DND-41 (cell line): Measurements from ENCODE around the gene ROBO2.

Experiments used
- ATAC-seq: fragments of 200-7000 bp; cut with Tn5 transposase; 3 replicates; pipeline ENCODE4 v1.9.1; 2021; ENCODE audit warnings: low read depth; ENCODE audit not compliant: insufficient read depth
- DNase-seq: peaks from one replicate; pipeline ENCODE4 v3.0.0-alpha.2; 2020
- H2AFZ ChIP-seq: 2 replicates; pipeline ENCODE4 v1.6.0; 2012; ENCODE audit warnings: low read depth, low read length
- H3K27ac ChIP-seq: 2 replicates; pipeline ENCODE4 v1.5.1; 2012; ENCODE audit warnings: low read length, inconsistent platforms
- H3K27me3 ChIP-seq: fragments of 200-600 bp; sonication (generic); 2 replicates; pipeline ENCODE4 v1.6.0; 2012; ENCODE audit warnings: low read length, mild to moderate bottlenecking, inconsistent platforms; ENCODE audit not compliant: insufficient read depth, poor library complexity
- H3K36me3 ChIP-seq: 2 replicates; pipeline ENCODE4 v1.5.1; 2012; ENCODE audit warnings: low read length, inconsistent platforms; ENCODE audit not compliant: insufficient read depth
- H3K4me1 ChIP-seq: 2 replicates; pipeline ENCODE4 v1.5.1; 2012; ENCODE audit warnings: mild to moderate bottlenecking, low read length; ENCODE audit not compliant: insufficient read depth
- H3K4me2 ChIP-seq: 2 replicates; pipeline ENCODE4 v1.6.0; 2012; ENCODE audit warnings: mild to moderate bottlenecking, moderate library complexity, low read length, inconsistent platforms; ENCODE audit not compliant: insufficient read depth
- H3K4me3 ChIP-seq, 2 experiments: fragments of 200-600 bp in 1 of 2; shearing (Covaris generic) in 1 of 2; 2 replicates each; pipeline ENCODE4 v1.5.1; 2012 to 2016; ENCODE audit warnings: inconsistent platforms in 2 of 2, low read length in 2 of 2, mild to moderate bottlenecking in 2 of 2, low read depth in 1 of 2, moderate library complexity in 1 of 2
- H3K79me2 ChIP-seq: 2 replicates; pipeline ENCODE4 v1.6.0; 2012; ENCODE audit warnings: low read length, inconsistent platforms; ENCODE audit not compliant: insufficient read depth
- H3K9ac ChIP-seq: 2 replicates; pipeline ENCODE4 v1.6.0; 2012; ENCODE audit warnings: low read depth, mild to moderate bottlenecking, inconsistent platforms, low read length, moderate library complexity
- H3K9me3 ChIP-seq: 2 replicates; pipeline ENCODE4 v1.5.1; 2012; ENCODE audit warnings: low read length, moderate library complexity, mild to moderate bottlenecking, inconsistent platforms; ENCODE audit not compliant: insufficient read depth, severe bottlenecking
- H4K20me1 ChIP-seq: 2 replicates; pipeline ENCODE4 v1.6.0; 2012; ENCODE audit warnings: low read length; ENCODE audit not compliant: insufficient read depth
- EZH2 ChIP-seq: IDR thresholded peaks from 3 replicates; pipeline ENCODE4 v1.6.1; 2012; ENCODE audit warnings: borderline replicate concordance, low read depth, mild to moderate bottlenecking, moderate library complexity, low read length, inconsistent platforms; ENCODE audit not compliant: severe bottlenecking
- TF ChIP-seq, protein P1 (sequence below): IDR thresholded peaks from 2 replicates; pipeline ENCODE4 v1.5.1; 2012; ENCODE audit warnings: borderline replicate concordance, low read length, moderate library complexity, mild to moderate bottlenecking; ENCODE audit not compliant: poor library complexity, severe bottlenecking; ENCODE audit errors: extremely low read depth

The ROBO2 gene

DNA sequence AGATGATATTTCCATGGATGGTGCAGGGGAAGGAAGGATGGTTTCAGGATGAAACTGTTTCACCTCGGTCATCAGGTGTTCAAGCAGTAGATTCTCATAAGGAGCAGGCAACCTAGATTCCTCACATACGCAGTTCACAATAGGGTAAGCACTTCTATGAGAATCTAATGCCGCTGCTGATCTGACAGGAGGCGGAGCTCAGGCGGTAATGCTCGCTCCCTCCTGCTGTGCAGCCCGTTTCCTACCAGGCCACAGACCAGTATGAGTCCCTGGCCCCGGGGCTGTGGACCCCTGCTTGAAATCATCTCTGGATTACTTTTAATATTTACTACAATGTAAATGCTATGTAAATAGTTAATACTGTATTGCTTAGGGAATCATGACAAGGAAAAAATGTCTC lies 241.8 kb downstream of the ROBO2 start:
- Histone ChIP-seq H2AFZ (no peak overlapping the region), H3K27ac (no peak overlapping the region), H3K4me2 (no peak overlapping the region), H4K20me1 (no peaks in the 10 kb centered on the region), H3K36me3 (no peaks in the 10 kb centered on the region), H3K9me3 (no peaks in the 10 kb centered on the region), H3K27me3 (no peaks in the 10 kb centered on the region), H3K4me1 (no peaks in the 10 kb centered on the region), H3K9ac (no peak overlapping the region), H3K79me2 (no peaks in the 10 kb centered on the region), H3K4me3 (no peak overlapping the region)
- ATAC-seq (no peak), DNase-seq (no peak)
- TF ChIP-seq, protein P1, sequence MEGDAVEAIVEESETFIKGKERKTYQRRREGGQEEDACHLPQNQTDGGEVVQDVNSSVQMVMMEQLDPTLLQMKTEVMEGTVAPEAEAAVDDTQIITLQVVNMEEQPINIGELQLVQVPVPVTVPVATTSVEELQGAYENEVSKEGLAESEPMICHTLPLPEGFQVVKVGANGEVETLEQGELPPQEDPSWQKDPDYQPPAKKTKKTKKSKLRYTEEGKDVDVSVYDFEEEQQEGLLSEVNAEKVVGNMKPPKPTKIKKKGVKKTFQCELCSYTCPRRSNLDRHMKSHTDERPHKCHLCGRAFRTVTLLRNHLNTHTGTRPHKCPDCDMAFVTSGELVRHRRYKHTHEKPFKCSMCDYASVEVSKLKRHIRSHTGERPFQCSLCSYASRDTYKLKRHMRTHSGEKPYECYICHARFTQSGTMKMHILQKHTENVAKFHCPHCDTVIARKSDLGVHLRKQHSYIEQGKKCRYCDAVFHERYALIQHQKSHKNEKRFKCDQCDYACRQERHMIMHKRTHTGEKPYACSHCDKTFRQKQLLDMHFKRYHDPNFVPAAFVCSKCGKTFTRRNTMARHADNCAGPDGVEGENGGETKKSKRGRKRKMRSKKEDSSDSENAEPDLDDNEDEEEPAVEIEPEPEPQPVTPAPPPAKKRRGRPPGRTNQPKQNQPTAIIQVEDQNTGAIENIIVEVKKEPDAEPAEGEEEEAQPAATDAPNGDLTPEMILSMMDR = no peak
- TF ChIP-seq EZH2 = no peak

DNA sequence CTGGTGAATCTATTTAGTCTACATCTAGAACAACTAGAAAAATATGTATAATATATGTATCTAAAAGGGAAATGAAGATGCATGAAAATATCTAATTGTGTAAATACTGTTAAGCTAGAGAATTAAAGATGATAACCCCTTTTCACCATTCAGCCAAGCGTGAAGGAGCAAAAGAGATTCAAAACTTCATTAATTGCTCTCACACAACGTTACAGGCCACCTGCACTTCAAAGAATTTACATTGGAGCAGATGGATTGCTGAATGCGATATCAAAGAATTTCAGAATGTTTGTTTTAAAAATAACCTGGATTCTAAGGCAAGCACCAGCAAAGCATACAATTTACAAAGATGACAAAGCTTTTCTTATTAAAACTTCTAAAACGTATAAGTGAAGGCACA lies 243.2 kb downstream of the ROBO2 start:
- no peak overlapping the region for H3K9ac ChIP-seq
- H4K20me1 ChIP-seq = no peaks in the 10 kb centered on the region
- H3K4me1 ChIP-seq = no peaks in the 10 kb centered on the region
- no peaks in the 10 kb centered on the region for H3K79me2 ChIP-seq
- no peak overlapping the region for H2AFZ ChIP-seq
- no peak overlapping the region for H3K4me3 ChIP-seq
- ATAC-seq (no peak), DNase-seq (no peak)
- no peak for TF ChIP-seq EZH2
- TF ChIP-seq, protein P1 = no peak
- H3K27ac ChIP-seq = no peak overlapping the region
- H3K4me2 ChIP-seq = no peak overlapping the region
- H3K27me3 ChIP-seq = no peaks in the 10 kb centered on the region
- no peaks in the 10 kb centered on the region for H3K36me3 ChIP-seq
- no peaks in the 10 kb centered on the region for H3K9me3 ChIP-seq

GRCh38 chr3:77288348-77288747 lies 248.4 kb downstream of the ROBO2 start:
- no peaks in the 10 kb centered on the region for H3K79me2 ChIP-seq
- H3K9me3 ChIP-seq = no peaks in the 10 kb centered on the region
- ATAC-seq (no peak), DNase-seq (no peak)
- no peak overlapping the region for H3K9ac ChIP-seq
- H3K4me3 ChIP-seq = no peak overlapping the region
- no peak overlapping the region for H2AFZ ChIP-seq
- no peak overlapping the region for H3K27ac ChIP-seq
- H3K27me3 ChIP-seq = no peaks in the 10 kb centered on the region
- H3K36me3 ChIP-seq = no peaks in the 10 kb centered on the region
- TF ChIP-seq, protein P1 = no peak
- TF ChIP-seq EZH2 = no peak
- no peaks in the 10 kb centered on the region for H4K20me1 ChIP-seq
- no peak overlapping the region for H3K4me2 ChIP-seq
- no peaks in the 10 kb centered on the region for H3K4me1 ChIP-seq

DNA sequence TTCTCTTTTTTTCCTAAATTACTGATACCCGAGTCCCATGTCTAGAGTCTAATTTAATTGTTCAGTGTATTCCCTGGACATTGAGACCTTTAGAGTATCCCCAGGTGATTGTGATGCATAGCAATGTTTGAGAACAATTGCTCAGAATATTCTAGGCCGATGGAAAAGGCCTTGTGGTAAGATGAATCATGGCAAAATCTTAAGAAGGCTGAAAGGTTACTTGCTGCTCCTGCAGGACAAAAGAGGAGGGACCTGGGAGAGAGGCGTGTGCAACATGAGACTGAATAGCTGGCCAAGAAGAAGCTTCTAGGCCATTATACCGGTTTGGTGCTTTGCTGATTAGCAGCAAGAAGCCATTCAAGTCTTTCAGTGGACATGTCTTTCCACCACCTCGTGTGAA lies 256.6 kb downstream of the ROBO2 start:
- Histone ChIP-seq H3K9ac (no peak overlapping the region), H3K36me3 (no peaks in the 10 kb centered on the region), H3K9me3 (no peaks in the 10 kb centered on the region), H3K4me1 (no peaks in the 10 kb centered on the region), H3K27me3 (no peaks in the 10 kb centered on the region), H3K4me3 (no peak overlapping the region), H3K27ac (no peak overlapping the region), H3K4me2 (no peak overlapping the region), H3K79me2 (no peaks in the 10 kb centered on the region), H2AFZ (no peak overlapping the region), H4K20me1 (no peaks in the 10 kb centered on the region)
- no peak for ATAC-seq
- DNase-seq = no peak
- TF ChIP-seq, protein P1 = no peak
- no peak for TF ChIP-seq EZH2
